Thyroid gland (tissue), 4 donors: ENCODE measurements around the gene RNF166.

Experiments used
- POLR2A ChIP-seq, 2 donors: fragments of 450-650 bp; IDR thresholded peaks; one replicate each; pipeline ENCODE4 v1.6.1; 2017; ENCODE audit warnings: antibody characterized with exemption in 2 of 2, mild to moderate bottlenecking in 2 of 2, moderate library complexity in 1 of 2
- TF ChIP-seq, protein P1 (sequence below), 6 experiments: fragments of 200-600 bp in 3 of 6; fragments of 450-650 bp in 3 of 6; sonication (generic) in 3 of 6; IDR thresholded peaks; one replicate each; pipeline ENCODE4 v1.5.1; 2016 to 2019; ENCODE audit warnings: antibody characterized with exemption in 6 of 6, mild to moderate bottlenecking in 2 of 6, inconsistent platforms in 1 of 6, moderate library complexity in 1 of 6

DNA sequence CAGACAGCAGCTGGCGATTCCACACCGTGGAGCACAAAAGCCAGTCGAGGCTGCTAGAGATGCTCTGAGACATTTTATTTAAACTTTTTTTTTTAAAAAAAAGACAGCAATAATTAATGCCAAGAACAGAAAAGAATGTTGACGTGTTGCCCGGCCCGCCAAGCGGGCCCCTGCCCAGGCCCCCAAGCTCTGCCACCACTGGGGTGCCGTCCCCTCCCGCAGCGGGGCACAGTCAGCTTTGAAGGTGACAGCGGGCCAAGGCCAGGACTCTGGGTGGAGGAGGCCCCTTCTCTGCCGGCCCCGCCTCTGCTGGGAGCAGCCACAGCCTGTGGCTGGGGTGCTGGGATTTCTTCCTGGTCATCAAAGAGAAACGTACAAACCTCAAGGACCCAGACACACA, 9.8 kb downstream of the RNF166 start:
- TF ChIP-seq, protein P1, sequence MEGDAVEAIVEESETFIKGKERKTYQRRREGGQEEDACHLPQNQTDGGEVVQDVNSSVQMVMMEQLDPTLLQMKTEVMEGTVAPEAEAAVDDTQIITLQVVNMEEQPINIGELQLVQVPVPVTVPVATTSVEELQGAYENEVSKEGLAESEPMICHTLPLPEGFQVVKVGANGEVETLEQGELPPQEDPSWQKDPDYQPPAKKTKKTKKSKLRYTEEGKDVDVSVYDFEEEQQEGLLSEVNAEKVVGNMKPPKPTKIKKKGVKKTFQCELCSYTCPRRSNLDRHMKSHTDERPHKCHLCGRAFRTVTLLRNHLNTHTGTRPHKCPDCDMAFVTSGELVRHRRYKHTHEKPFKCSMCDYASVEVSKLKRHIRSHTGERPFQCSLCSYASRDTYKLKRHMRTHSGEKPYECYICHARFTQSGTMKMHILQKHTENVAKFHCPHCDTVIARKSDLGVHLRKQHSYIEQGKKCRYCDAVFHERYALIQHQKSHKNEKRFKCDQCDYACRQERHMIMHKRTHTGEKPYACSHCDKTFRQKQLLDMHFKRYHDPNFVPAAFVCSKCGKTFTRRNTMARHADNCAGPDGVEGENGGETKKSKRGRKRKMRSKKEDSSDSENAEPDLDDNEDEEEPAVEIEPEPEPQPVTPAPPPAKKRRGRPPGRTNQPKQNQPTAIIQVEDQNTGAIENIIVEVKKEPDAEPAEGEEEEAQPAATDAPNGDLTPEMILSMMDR (IDR thresholded peaks at IDR 0.05): no peak
- no peak for TF ChIP-seq POLR2A (IDR thresholded peaks at IDR 0.05)
